A549 (cell line): ENCODE data around the gene C1QTNF1. TPM values are rescaled to one million over a fixed set of nuclear protein-coding genes. Genes with fewer than 3 reads are reported as not detected.

Source experiments
- ATAC-seq, 2 experiments: fragments of 200-7000 bp in 1 of 2; fragments of >200 bp in 1 of 2; cut with Nextera tagmentation in 1 of 2; cut with Tn5 transposase in 1 of 2; 3 replicates each; pipeline versions ENCODE4 v1.8.0 to v1.9.1; 2018 to 2020; ENCODE audit warnings: mild to moderate bottlenecking in 1 of 2, moderate library complexity in 1 of 2
- CTCF ChIA-PET: fragments of 300-600 bp; sonication (Branson Sonifier 250); formaldehyde crosslinking; extraction: SDS; loops from one replicate; lab custom pipeline; 2021; ENCODE audit warnings: antibody characterized with exemption, inconsistent platforms; lab: Yijun Ruan, JAX
- POLR2A ChIA-PET: fragments of 350-600 bp; formaldehyde crosslinking; extraction: SDS; loops from one replicate; lab custom pipeline; 2021; ENCODE audit warnings: antibody characterized with exemption, inconsistent platforms; lab: Yijun Ruan, JAX
- DNase-seq, 2 experiments: peaks; one replicate each; pipeline versions ENCODE4 v3.0.0 to v3.0.0-alpha.2; 2011 to 2016; ENCODE audit warnings: low read depth in 1 of 2, low spot score in 1 of 2
- FAIRE-seq: peaks from 2 replicates; lab custom pipeline; 2011; peaks lifted over from hg19 to GRCh38; lab: Jason Lieb, UNC
- H3K27ac ChIP-seq, 2 experiments: fragments of >200 bp; sonication (Bioruptor Twin); formaldehyde crosslinking; 3 replicates each; pipeline ENCODE4 v1.5.1; 2016 to 2017
- H3K4me1 ChIP-seq: fragments of >200 bp; sonication (Bioruptor Twin); formaldehyde crosslinking; 3 replicates; pipeline ENCODE4 v1.6.1; 2016
- H3K4me2 ChIP-seq: fragments of >200 bp; sonication (Bioruptor Twin); formaldehyde crosslinking; 3 replicates; pipeline ENCODE4 v1.6.1; 2016
- H3K4me3 ChIP-seq: fragments of >200 bp; sonication (Bioruptor Twin); formaldehyde crosslinking; 3 replicates; pipeline ENCODE4 v1.5.1; 2016
- H3K9me3 ChIP-seq: fragments of >200 bp; sonication (Bioruptor Twin); formaldehyde crosslinking; 3 replicates; pipeline ENCODE4 v1.6.1; 2016
- ATOH8 ChIP-seq: fragments of 250-450 bp; sonication (Bioruptor Pico); IDR thresholded peaks from 2 replicates; pipeline ENCODE4 v1.5.0; 2020; ENCODE audit warnings: low read depth, mild to moderate bottlenecking, moderate library complexity
- BCL3 ChIP-seq: fragments of >200 bp; sonication (Bioruptor Twin); formaldehyde crosslinking; IDR thresholded peaks from 3 replicates; pipeline ENCODE4 v1.6.1; 2016
- BHLHE40 ChIP-seq: IDR thresholded peaks from 2 replicates; pipeline ENCODE4 v1.6.1; 2012; ENCODE audit warnings: low read depth, low read length, inconsistent platforms
- CBX2 ChIP-seq: fragments of 200-600 bp; sonication (generic); IDR thresholded peaks from 2 replicates; pipeline ENCODE4 v1.6.1; 2016; ENCODE audit warnings: low read depth, mild to moderate bottlenecking, borderline replicate concordance
- CTCF ChIP-seq: fragments of >200 bp; sonication (Bioruptor Twin); formaldehyde crosslinking; IDR thresholded peaks from 3 replicates; pipeline ENCODE4 v1.5.1; 2016
- EHF ChIP-seq: fragments of 250-450 bp; sonication (Bioruptor Pico); IDR thresholded peaks from 2 replicates; pipeline ENCODE4 v1.5.0; 2020; ENCODE audit warnings: mild to moderate bottlenecking
- EHMT2 ChIP-seq: fragments of 200-600 bp; sonication (generic); IDR thresholded peaks from 2 replicates; pipeline ENCODE4 v1.6.1; 2016; ENCODE audit warnings: antibody characterized with exemption, low read depth, mild to moderate bottlenecking, moderate library complexity
- EP300 ChIP-seq, 2 experiments: fragments of >200 bp; sonication (Bioruptor Twin); formaldehyde crosslinking; IDR thresholded peaks; 2 replicates in 1 of 2; 3 replicates in 1 of 2; pipeline ENCODE4 v1.6.1; 2016 to 2017
- ESRRA ChIP-seq: fragments of 150-350 bp; IDR thresholded peaks from 2 replicates; pipeline ENCODE4 v1.6.1; 2014; ENCODE audit warnings: mild to moderate bottlenecking, low read length, borderline replicate concordance
- FOXS1 ChIP-seq: fragments of 250-450 bp; sonication (Bioruptor Pico); IDR thresholded peaks from 2 replicates; pipeline ENCODE4 v1.5.0; 2020; ENCODE audit warnings: mild to moderate bottlenecking, moderate library complexity
- GATA3 ChIP-seq: IDR thresholded peaks from 2 replicates; pipeline ENCODE4 v1.6.1; 2012; ENCODE audit warnings: borderline replicate concordance
- HOXA7 ChIP-seq: fragments of 250-450 bp; sonication (Bioruptor Pico); IDR thresholded peaks from 2 replicates; pipeline ENCODE4 v1.5.0; 2020; ENCODE audit warnings: mild to moderate bottlenecking, moderate library complexity
- HOXB13 ChIP-seq: fragments of 250-450 bp; sonication (Bioruptor Pico); IDR thresholded peaks from 2 replicates; pipeline ENCODE4 v1.5.0; 2020; ENCODE audit warnings: low read depth, mild to moderate bottlenecking, moderate library complexity
- JUN ChIP-seq, 2 experiments: fragments of >200 bp; sonication (Bioruptor Twin); formaldehyde crosslinking; IDR thresholded peaks; 2 replicates in 1 of 2; 3 replicates in 1 of 2; pipeline ENCODE4 v1.6.1; 2016 to 2017
- KDM5A ChIP-seq: fragments of 200-600 bp; sonication (generic); IDR thresholded peaks from 2 replicates; pipeline ENCODE4 v1.6.1; 2016; ENCODE audit warnings: antibody characterized with exemption, mild to moderate bottlenecking
- MAFK ChIP-seq: fragments of 450-650 bp; IDR thresholded peaks from 2 replicates; pipeline ENCODE4 v1.6.1; 2014; ENCODE audit not compliant: partially characterized antibody
- MAZ ChIP-seq: fragments of 150-350 bp; IDR thresholded peaks from 2 replicates; pipeline ENCODE4 v1.6.1; 2014; ENCODE audit warnings: antibody characterized with exemption, low read depth, low read length, borderline replicate concordance
- PBX3 ChIP-seq: IDR thresholded peaks from 2 replicates; pipeline ENCODE4 v1.6.1; 2012
- REST ChIP-seq: fragments of 200-600 bp; sonication (generic); IDR thresholded peaks from 2 replicates; pipeline ENCODE4 v1.6.1; 2016; ENCODE audit warnings: antibody characterized with exemption, mild to moderate bottlenecking, moderate library complexity
- SMC3 ChIP-seq: fragments of >200 bp; sonication (Bioruptor Twin); formaldehyde crosslinking; IDR thresholded peaks from 3 replicates; pipeline ENCODE4 v1.6.1; 2018; ENCODE audit warnings: inconsistent platforms
- SREBF2 ChIP-seq: fragments of 450-650 bp; IDR thresholded peaks from 2 replicates; pipeline ENCODE4 v1.6.1; 2014; ENCODE audit warnings: mild to moderate bottlenecking, moderate library complexity
- TFCP2L1 ChIP-seq: fragments of 250-450 bp; sonication (Bioruptor Pico); IDR thresholded peaks from 2 replicates; pipeline ENCODE4 v1.5.0; 2021; ENCODE audit warnings: mild to moderate bottlenecking
- USF2 ChIP-seq: fragments of 450-650 bp; IDR thresholded peaks from 2 replicates; pipeline ENCODE4 v1.6.1; 2014; ENCODE audit warnings: antibody characterized with exemption
- ZNF302 ChIP-seq: fragments of 250-450 bp; sonication (Bioruptor Pico); IDR thresholded peaks from 2 replicates; pipeline ENCODE4 v1.9.0; 2021; ENCODE audit warnings: inconsistent platforms, mild to moderate bottlenecking, moderate library complexity
- WGBS: methylation state at CpG from one replicate; pipeline ENCODE4 v1.1.6; 2017; ENCODE audit errors: missing lambda C conversion rate; 5-methylcytosine and 5-hydroxymethylcytosine counted together
- polyA plus RNA-seq, 4 experiments: library from polyadenylated mRNA; depleted of rRNA in 3 of 4; stranded (reverse); fragments of >200 nt; fragmentation: RNase III in 1 of 4; extraction: RNeasy Plus Mini Kit Qiagen cat#74134 plus additional on column Dnase treatment in 1 of 4; gene quantifications; 2 replicates in 3 of 4; 3 replicates in 1 of 4; pipeline ENCODE4 v1.2.3, GENCODE V29; 2011 to 2017

C1QTNF1 gene
- polyA plus RNA-seq, 2 of the 4 experiments (the other 2 are of a cell fraction): 10.2 to 26.1 TPM

- no peak for TF ChIP-seq ZNF302 (CRISPR knock-in tag)
- no peak for TF ChIP-seq HOXA7
- no peak for TF ChIP-seq EHF
- TF ChIP-seq USF2: no peak
- TF ChIP-seq REST: no peak
- TF ChIP-seq EHMT2: no peak
- no peak for TF ChIP-seq CBX2
- TF ChIP-seq BCL3: no peak
- TF ChIP-seq, all 56 proteins: peak for 0
Observed at GRCh38 chr17:79055197-79055596, 31.2 kb downstream of the C1QTNF1 start (continued).

GRCh38 chr17:79057737-79058385, 33.9 kb downstream of the C1QTNF1 start:
- no peak for TF ChIP-seq BHLHE40
- Histone ChIP-seq H3K9me3 (peaks cover 17% of the 10 kb centered on the region; the same call in 2 of the 3 replicates), H3K27ac (no peak overlapping the region), H3K4me1 (no peaks in the 10 kb centered on the region), H3K4me2 (no peak overlapping the region), H3K4me3 (no peak overlapping the region)
- ATAC-seq (peak; percentile 25 to 39; a peak in 1 of 6 replicates), DNase-seq (no peak), FAIRE-seq (no peak)
- ChIA-PET POLR2A (no interaction called here), CTCF (interaction anchor here (0.9 to 10.2 kb wide), 10 partner anchors 7 to 336 kb away, joined by 3 to 155 read pairs (median 10); partner anchors contain the start of gene ENGASE)
- 63% methylated on average over 10 of the region's 10 CpGs for WGBS

GRCh38 chr17:79062691-79063090, 38.7 kb downstream of the C1QTNF1 start:
- ChIA-PET POLR2A (no interaction called here), CTCF (interaction anchor here (0.7 to 10.2 kb wide), 8 partner anchors 9 to 328 kb away, joined by 3 to 155 read pairs (median 18); no protein-coding TSS in a partner anchor)
- H3K4me3 ChIP-seq: no peak overlapping the region
- WGBS: 66% methylated on average over 7 of the region's 7 CpGs
- H3K9me3 ChIP-seq: no peaks in the 10 kb centered on the region
- no peak for TF ChIP-seq KDM5A
- no peak for TF ChIP-seq MAZ
- TF ChIP-seq PBX3: no peak
- no peak for TF ChIP-seq MAFK
- TF ChIP-seq USF2: no peak
- TF ChIP-seq EHMT2: no peak
- TF ChIP-seq FOXS1: no peak
- TF ChIP-seq ATOH8 (CRISPR knock-in tag): no peak
- no peak for TF ChIP-seq SMC3
- TF ChIP-seq GATA3: no peak
- TF ChIP-seq HOXA7: no peak
- TF ChIP-seq ESRRA: no peak
- no peak for TF ChIP-seq HOXB13 (CRISPR knock-in tag)
- no peak for TF ChIP-seq TFCP2L1 (CRISPR knock-in tag)
- no peak for TF ChIP-seq SREBF2
- TF ChIP-seq CTCF: no peak
- no peak for TF ChIP-seq ZNF302 (CRISPR knock-in tag)
- TF ChIP-seq EP300 (IDR thresholded peaks at IDR 0.05): no peak
- no peak for TF ChIP-seq JUN (IDR thresholded peaks at IDR 0.05)
- no peak overlapping the region for H3K27ac ChIP-seq
- no peak for DNase-seq
- no peak for ATAC-seq
- no peak overlapping the region for H3K4me2 ChIP-seq
- FAIRE-seq: no peak
- no peaks in the 10 kb centered on the region for H3K4me1 ChIP-seq
